ENCODE measurements around the gene RIPK4.

DNA sequence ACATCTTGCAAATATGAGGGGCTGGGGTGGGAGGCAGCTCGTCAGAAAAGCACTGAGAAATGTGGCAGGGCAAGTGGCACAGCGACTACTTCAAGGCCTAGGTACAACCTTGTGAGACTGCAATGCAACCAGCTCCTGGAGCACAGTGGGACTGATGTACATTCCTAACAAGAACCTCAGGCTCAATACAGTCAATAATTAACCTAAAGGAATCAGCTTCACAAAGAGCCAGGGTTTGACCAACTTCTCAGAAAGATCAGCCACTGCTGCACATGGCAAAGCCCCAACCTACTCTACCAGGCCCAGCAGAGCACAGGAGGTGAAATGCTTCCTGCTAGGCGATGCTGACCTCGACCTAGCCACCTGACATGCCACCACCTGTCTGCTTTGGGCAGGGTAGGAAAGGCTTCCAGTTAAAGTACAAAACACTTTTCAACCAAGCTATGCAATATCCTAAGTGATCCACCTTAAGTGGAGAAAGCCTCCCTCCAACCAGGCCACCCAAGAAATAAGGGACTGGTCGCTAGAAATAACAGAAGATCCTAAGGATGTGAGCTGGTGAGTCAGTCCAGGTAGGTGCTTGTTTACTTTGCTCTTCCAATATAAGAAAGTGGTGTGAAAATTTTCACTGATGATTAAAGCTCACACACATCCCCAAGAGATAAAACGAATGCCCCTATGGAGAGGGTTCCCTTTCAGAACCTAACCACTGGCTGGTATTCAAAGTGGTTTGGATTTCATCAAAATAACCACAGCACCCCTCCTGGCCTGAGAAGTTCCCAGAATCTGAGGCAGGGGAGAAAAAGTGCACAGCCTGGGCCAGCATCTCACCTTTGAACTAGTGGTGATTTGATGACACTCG, 2.1 kb downstream of the RIPK4 start:
- no peak for TF ChIP-seq POLR2A (IDR thresholded peaks at IDR 0.05)
- TF ChIP-seq, protein P1, sequence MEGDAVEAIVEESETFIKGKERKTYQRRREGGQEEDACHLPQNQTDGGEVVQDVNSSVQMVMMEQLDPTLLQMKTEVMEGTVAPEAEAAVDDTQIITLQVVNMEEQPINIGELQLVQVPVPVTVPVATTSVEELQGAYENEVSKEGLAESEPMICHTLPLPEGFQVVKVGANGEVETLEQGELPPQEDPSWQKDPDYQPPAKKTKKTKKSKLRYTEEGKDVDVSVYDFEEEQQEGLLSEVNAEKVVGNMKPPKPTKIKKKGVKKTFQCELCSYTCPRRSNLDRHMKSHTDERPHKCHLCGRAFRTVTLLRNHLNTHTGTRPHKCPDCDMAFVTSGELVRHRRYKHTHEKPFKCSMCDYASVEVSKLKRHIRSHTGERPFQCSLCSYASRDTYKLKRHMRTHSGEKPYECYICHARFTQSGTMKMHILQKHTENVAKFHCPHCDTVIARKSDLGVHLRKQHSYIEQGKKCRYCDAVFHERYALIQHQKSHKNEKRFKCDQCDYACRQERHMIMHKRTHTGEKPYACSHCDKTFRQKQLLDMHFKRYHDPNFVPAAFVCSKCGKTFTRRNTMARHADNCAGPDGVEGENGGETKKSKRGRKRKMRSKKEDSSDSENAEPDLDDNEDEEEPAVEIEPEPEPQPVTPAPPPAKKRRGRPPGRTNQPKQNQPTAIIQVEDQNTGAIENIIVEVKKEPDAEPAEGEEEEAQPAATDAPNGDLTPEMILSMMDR (IDR thresholded peaks at IDR 0.05), result no peak
